Loucy (cell line): Measurements from ENCODE around the gene SRSF7.

Experiments used
- H2AFZ ChIP-seq: fragments of 200-600 bp; sonication (generic); 2 replicates; pipeline ENCODE4 v1.6.0; 2016; ENCODE audit warnings: antibody characterized with exemption, mild to moderate bottlenecking, low read length, moderate library complexity
- H3F3A ChIP-seq: fragments of 200-600 bp; 2 replicates; pipeline ENCODE4 v1.6.0; 2016; ENCODE audit warnings: antibody characterized with exemption, low read depth, mild to moderate bottlenecking
- H3K27me3 ChIP-seq: fragments of 200-600 bp; sonication (generic); 2 replicates; pipeline ENCODE4 v1.6.1; 2014; ENCODE audit warnings: low read length, mild to moderate bottlenecking; ENCODE audit not compliant: insufficient read depth, poor library complexity, severe bottlenecking
- H3K36me3 ChIP-seq: fragments of 200-600 bp; sonication (generic); 2 replicates; pipeline ENCODE4 v1.6.1; 2016; ENCODE audit warnings: low read length; ENCODE audit not compliant: insufficient read depth
- H3K4me1 ChIP-seq: fragments of 200-600 bp; sonication (generic); 2 replicates; pipeline ENCODE4 v1.5.1; 2014; ENCODE audit warnings: low read length, mild to moderate bottlenecking; ENCODE audit not compliant: insufficient read depth, poor library complexity, severe bottlenecking
- H3K4me2 ChIP-seq: fragments of 200-600 bp; sonication (generic); 2 replicates; pipeline ENCODE4 v1.6.0; 2014; ENCODE audit warnings: antibody characterized with exemption, low read length, low read depth, mild to moderate bottlenecking; ENCODE audit not compliant: poor library complexity, severe bottlenecking
- H3K4me3 ChIP-seq: fragments of 200-600 bp; sonication (generic); 2 replicates; pipeline ENCODE4 v1.5.1; 2014; ENCODE audit warnings: low read length, mild to moderate bottlenecking, mixed read lengths; ENCODE audit not compliant: poor library complexity, severe bottlenecking
- H3K79me2 ChIP-seq: fragments of 200-600 bp; sonication (generic); 2 replicates; pipeline ENCODE4 v1.6.1; 2014; ENCODE audit warnings: low read length; ENCODE audit not compliant: insufficient read depth
- H3K9ac ChIP-seq: fragments of 200-600 bp; sonication (generic); 2 replicates; pipeline ENCODE4 v1.6.0; 2014; ENCODE audit warnings: mild to moderate bottlenecking, low read depth, low read length, moderate library complexity; ENCODE audit not compliant: poor library complexity, severe bottlenecking
- H3K9me2 ChIP-seq: fragments of 200-600 bp; sonication (generic); replicated peaks from 2 replicates; pipeline ENCODE4 v1.6.1; 2016; ENCODE audit warnings: low read depth, low read length, mixed read lengths
- H3K9me3 ChIP-seq: fragments of 200-600 bp; sonication (generic); 2 replicates; pipeline ENCODE4 v1.6.1; 2014; ENCODE audit warnings: mild to moderate bottlenecking, antibody characterized with exemption, low read length, low read depth; ENCODE audit not compliant: insufficient read depth
- H4K20me1 ChIP-seq: fragments of 200-600 bp; sonication (generic); 2 replicates; pipeline ENCODE4 v1.6.0; 2014; ENCODE audit warnings: antibody characterized with exemption, low read length, mild to moderate bottlenecking; ENCODE audit not compliant: insufficient read depth, poor library complexity, severe bottlenecking
- EZH2phosphoT487 ChIP-seq: fragments of 200-600 bp; IDR thresholded peaks from 2 replicates; pipeline ENCODE4 v1.6.1; 2018; ENCODE audit warnings: antibody characterized with exemption, mild to moderate bottlenecking, moderate library complexity, borderline replicate concordance
- TF ChIP-seq, protein P1 (sequence below): fragments of 200-600 bp; sonication (generic); conservative IDR thresholded peaks from 2 replicates; pipeline ENCODE4 v1.5.1; 2014; ENCODE audit warnings: mild to moderate bottlenecking, antibody characterized with exemption, low read length

The SRSF7 gene

GRCh38 chr2:38700113-38700785, 50.9 kb downstream of the SRSF7 start:
- Histone ChIP-seq H3K36me3 (no peaks in the 10 kb centered on the region), H3K9me3 (no peaks in the 10 kb centered on the region), H3K9me2 (no peaks in the 10 kb centered on the region), H4K20me1 (no peaks in the 10 kb centered on the region), H3F3A (no peaks in the 10 kb centered on the region), H3K27me3 (no peaks in the 10 kb centered on the region), H3K79me2 (no peaks in the 10 kb centered on the region), H3K9ac (no peak overlapping the region), H3K4me3 (no peak overlapping the region), H3K4me1 (no peaks in the 10 kb centered on the region), H2AFZ (no peak overlapping the region), H3K4me2 (no peak overlapping the region)
- TF ChIP-seq, protein P1, sequence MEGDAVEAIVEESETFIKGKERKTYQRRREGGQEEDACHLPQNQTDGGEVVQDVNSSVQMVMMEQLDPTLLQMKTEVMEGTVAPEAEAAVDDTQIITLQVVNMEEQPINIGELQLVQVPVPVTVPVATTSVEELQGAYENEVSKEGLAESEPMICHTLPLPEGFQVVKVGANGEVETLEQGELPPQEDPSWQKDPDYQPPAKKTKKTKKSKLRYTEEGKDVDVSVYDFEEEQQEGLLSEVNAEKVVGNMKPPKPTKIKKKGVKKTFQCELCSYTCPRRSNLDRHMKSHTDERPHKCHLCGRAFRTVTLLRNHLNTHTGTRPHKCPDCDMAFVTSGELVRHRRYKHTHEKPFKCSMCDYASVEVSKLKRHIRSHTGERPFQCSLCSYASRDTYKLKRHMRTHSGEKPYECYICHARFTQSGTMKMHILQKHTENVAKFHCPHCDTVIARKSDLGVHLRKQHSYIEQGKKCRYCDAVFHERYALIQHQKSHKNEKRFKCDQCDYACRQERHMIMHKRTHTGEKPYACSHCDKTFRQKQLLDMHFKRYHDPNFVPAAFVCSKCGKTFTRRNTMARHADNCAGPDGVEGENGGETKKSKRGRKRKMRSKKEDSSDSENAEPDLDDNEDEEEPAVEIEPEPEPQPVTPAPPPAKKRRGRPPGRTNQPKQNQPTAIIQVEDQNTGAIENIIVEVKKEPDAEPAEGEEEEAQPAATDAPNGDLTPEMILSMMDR, result no peak
- no peak for TF ChIP-seq EZH2phosphoT487

DNA sequence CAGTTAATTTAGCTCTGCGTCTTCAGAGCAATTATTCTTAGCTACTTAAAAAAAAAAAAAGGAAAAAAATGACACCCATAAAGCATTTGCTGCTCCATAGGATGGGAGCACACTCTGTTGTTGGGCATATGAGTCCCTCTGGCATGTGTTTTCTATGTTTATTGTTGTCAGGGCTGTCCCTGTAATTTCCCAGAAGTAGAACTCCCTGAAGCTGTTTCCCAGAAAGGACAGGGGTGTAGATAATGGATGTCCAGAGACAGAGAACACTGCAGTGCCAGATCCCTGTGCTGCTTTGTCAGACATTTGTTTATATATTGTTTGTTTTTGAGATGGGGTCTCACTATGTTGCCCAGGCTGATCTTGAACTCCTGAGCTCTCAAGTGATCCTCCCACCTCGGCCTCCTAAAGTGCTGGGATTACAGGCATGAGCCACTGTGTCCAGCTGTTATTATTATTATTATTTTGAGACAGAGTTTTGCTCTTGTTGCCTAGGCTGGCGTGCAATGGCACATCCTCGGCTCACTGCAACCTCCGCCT, 52.6 kb downstream of the SRSF7 start:
- no peaks in the 10 kb centered on the region for H4K20me1 ChIP-seq
- H3K79me2 ChIP-seq, result no peaks in the 10 kb centered on the region
- H3K27me3 ChIP-seq, result no peaks in the 10 kb centered on the region
- no peaks in the 10 kb centered on the region for H3F3A ChIP-seq
- H3K4me1 ChIP-seq, result no peaks in the 10 kb centered on the region
- H3K9ac ChIP-seq, result no peak overlapping the region
- TF ChIP-seq, protein P1, result no peak
- no peak for TF ChIP-seq EZH2phosphoT487
- no peaks in the 10 kb centered on the region for H3K9me3 ChIP-seq
- no peak overlapping the region for H2AFZ ChIP-seq
- H3K4me2 ChIP-seq, result no peak overlapping the region
- H3K4me3 ChIP-seq, result no peak overlapping the region
- no peaks in the 10 kb centered on the region for H3K36me3 ChIP-seq
- H3K9me2 ChIP-seq, result no peaks in the 10 kb centered on the region

GRCh38 chr2:38697116-38697840, 53.9 kb downstream of the SRSF7 start:
- Histone ChIP-seq H2AFZ (no peak overlapping the region), H3K9me3 (no peaks in the 10 kb centered on the region), H3K4me3 (no peak overlapping the region), H3K27me3 (no peaks in the 10 kb centered on the region), H3K79me2 (no peaks in the 10 kb centered on the region), H4K20me1 (no peaks in the 10 kb centered on the region), H3K4me1 (no peaks in the 10 kb centered on the region), H3K36me3 (no peaks in the 10 kb centered on the region), H3K9me2 (no peaks in the 10 kb centered on the region), H3K9ac (no peak overlapping the region), H3F3A (no peaks in the 10 kb centered on the region), H3K4me2 (no peak overlapping the region)
- TF ChIP-seq, protein P1, result no peak
- no peak for TF ChIP-seq EZH2phosphoT487
